ENCODE measurements around the gene FIGNL1.

DNA sequence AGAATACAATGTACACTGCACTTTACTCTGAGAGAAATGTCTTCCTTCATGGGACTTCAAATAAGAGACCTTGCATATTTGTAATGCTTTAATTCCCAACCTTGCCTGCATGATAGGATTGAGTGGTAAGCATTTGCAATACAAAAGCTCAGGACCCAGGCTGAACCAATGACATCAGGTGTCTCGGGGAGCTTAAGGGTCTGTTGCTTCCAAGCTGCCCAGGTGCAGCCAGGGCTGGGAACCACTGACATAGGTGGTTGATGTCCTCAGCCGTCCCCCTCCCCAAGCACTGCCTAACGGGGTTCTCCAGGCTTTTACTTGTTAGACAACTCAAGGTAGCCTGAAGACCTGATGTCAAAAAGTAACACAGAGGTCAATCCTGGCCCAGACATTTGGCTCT is 29.1 kb downstream of the FIGNL1 start:
- TF ChIP-seq, protein P1, sequence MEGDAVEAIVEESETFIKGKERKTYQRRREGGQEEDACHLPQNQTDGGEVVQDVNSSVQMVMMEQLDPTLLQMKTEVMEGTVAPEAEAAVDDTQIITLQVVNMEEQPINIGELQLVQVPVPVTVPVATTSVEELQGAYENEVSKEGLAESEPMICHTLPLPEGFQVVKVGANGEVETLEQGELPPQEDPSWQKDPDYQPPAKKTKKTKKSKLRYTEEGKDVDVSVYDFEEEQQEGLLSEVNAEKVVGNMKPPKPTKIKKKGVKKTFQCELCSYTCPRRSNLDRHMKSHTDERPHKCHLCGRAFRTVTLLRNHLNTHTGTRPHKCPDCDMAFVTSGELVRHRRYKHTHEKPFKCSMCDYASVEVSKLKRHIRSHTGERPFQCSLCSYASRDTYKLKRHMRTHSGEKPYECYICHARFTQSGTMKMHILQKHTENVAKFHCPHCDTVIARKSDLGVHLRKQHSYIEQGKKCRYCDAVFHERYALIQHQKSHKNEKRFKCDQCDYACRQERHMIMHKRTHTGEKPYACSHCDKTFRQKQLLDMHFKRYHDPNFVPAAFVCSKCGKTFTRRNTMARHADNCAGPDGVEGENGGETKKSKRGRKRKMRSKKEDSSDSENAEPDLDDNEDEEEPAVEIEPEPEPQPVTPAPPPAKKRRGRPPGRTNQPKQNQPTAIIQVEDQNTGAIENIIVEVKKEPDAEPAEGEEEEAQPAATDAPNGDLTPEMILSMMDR (IDR thresholded peaks at IDR 0.05), result no peak
- no peak for TF ChIP-seq POLR2A (IDR thresholded peaks at IDR 0.05)

Data from adrenal gland (tissue), 5 donors.